Lung (tissue), 12 donors: ENCODE measurements around the gene NUDT1. TPM values are rescaled to one million over a fixed set of nuclear protein-coding genes. Genes with fewer than 3 reads are reported as not detected.
A peak's percentile ranks its signal among the peaks of the same experiment; 100 is the strongest.

Experiments used
- ATAC-seq: fragments of 200-7000 bp; cut with Tn5 transposase; one replicate; pipeline ENCODE4 v1.9.1; 2020; ENCODE audit warnings: moderate number of reproducible peaks; ENCODE audit not compliant: insufficient read depth, low FRiP score
- DNase-seq, 3 donors: peaks; one replicate each; pipeline ENCODE4 v3.0.0-alpha.2; 2013 to 2017
- H3K27ac ChIP-seq, 2 donors: one replicate each; pipeline ENCODE4 v1.5.1; 2013; ENCODE audit warnings: mild to moderate bottlenecking in 2 of 2, moderate library complexity in 2 of 2, control low read depth in 1 of 2, inconsistent platforms in 1 of 2, low read depth in 1 of 2, low read length in 1 of 2
- H3K27me3 ChIP-seq, 3 donors: one replicate each; pipeline ENCODE4 v1.5.1; 2013; ENCODE audit warnings: low read length in 2 of 3; ENCODE audit not compliant: control insufficient read depth in 3 of 3, insufficient read depth in 3 of 3
- H3K36me3 ChIP-seq, 4 donors: one replicate each; pipeline ENCODE4 v1.5.1; 2013; ENCODE audit warnings: low read length in 4 of 4, mild to moderate bottlenecking in 1 of 4, moderate library complexity in 1 of 4; ENCODE audit not compliant: control insufficient read depth in 4 of 4, insufficient read depth in 4 of 4
- H3K4me1 ChIP-seq, 5 donors: one replicate each; pipeline ENCODE4 v1.5.1; 2013; ENCODE audit warnings: low read length in 5 of 5, mild to moderate bottlenecking in 2 of 5, moderate library complexity in 1 of 5; ENCODE audit not compliant: control insufficient read depth in 5 of 5, insufficient read depth in 5 of 5
- H3K4me3 ChIP-seq: one replicate; pipeline ENCODE4 v1.5.1; 2013; ENCODE audit warnings: mild to moderate bottlenecking, control low read depth, moderate library complexity
- H3K9ac ChIP-seq, 2 donors: one replicate each; pipeline ENCODE4 v1.5.1; 2013; ENCODE audit warnings: low read length in 2 of 2, control low read depth in 1 of 2; ENCODE audit not compliant: insufficient read depth in 1 of 2
- H3K9me3 ChIP-seq, 4 donors: one replicate each; pipeline ENCODE4 v1.5.1; 2013; ENCODE audit warnings: low read length in 3 of 4, mild to moderate bottlenecking in 1 of 4, moderate library complexity in 1 of 4; ENCODE audit not compliant: control insufficient read depth in 4 of 4, insufficient read depth in 3 of 4
- WGBS, 2 donors: extraction: QIAGEN DNeasy Blood & Tissue Kit; methylation state at CpG; one replicate each; pipeline ENCODE4 v1.1.7; 2013; 5-methylcytosine and 5-hydroxymethylcytosine counted together
- polyA plus RNA-seq, 2 donors: library from polyadenylated mRNA; stranded (reverse); fragments of 200-250 nt; gene quantifications; one replicate each; pipeline ENCODE4 v1.2.1, GENCODE V29; 2013
- total RNA-seq, 2 donors: library from RNA; depleted of rRNA in 1 of 2; stranded (reverse); fragments of >200 nt in 1 of 2; gene quantifications; one replicate each; pipeline ENCODE4 v1.2.1, GENCODE V29; 2014 to 2021
- TF ChIP-seq, protein P1 (sequence below): IDR thresholded peaks from 2 replicates; pipeline ENCODE4 v1.5.1; 2012; ENCODE audit warnings: mild to moderate bottlenecking; ENCODE audit errors: control extremely low read depth, extremely low read depth
- donor health status: control.
- donor health status: control.
- donor health status: Bipolar disorder and iron deficiency.
- donor health status: healthy.
- donor health status: DM: yes; HTN: yes; CAD: no.

The NUDT1 gene
- total and polyA plus RNA-seq, 4 donors, result 9.3 to 24.7 (median 18.5) TPM

DNA sequence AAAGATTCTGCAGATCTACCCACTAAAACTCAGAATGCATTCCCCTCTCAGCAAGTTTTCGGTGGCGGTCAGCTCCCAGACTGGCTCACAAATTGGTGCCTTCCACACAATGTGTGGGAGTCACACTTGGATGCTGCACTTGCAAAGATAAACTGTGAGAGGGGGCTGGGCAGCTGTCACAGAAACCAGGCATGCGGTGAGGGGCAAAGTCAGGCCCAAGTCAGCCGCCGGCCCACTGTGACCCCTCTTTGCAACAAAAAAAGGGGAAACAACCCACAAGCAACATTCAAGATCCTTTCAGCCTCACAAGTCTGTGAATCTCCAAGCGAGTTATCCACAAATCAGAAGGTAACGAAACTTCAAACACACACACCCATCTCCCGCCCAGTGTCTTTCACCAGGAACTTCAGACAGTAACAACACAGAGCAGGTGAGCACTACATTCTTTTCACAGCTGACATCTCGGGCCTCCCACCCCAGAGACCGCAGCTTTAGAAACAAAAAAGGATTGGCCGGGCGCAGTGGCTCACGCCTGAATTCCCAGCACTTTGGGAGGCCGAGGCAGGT is 40.2 kb downstream of the NUDT1 start:
- no peak overlapping the region for H3K4me3 ChIP-seq
- H3K4me1 ChIP-seq, result peaks cover 0 to 30% (median 14%) of the 10 kb centered on the region in 5 donors
- H3K36me3 ChIP-seq, result peaks cover 0 to 2% (median 2%) of the 10 kb centered on the region in 4 donors
- TF ChIP-seq, protein P1, sequence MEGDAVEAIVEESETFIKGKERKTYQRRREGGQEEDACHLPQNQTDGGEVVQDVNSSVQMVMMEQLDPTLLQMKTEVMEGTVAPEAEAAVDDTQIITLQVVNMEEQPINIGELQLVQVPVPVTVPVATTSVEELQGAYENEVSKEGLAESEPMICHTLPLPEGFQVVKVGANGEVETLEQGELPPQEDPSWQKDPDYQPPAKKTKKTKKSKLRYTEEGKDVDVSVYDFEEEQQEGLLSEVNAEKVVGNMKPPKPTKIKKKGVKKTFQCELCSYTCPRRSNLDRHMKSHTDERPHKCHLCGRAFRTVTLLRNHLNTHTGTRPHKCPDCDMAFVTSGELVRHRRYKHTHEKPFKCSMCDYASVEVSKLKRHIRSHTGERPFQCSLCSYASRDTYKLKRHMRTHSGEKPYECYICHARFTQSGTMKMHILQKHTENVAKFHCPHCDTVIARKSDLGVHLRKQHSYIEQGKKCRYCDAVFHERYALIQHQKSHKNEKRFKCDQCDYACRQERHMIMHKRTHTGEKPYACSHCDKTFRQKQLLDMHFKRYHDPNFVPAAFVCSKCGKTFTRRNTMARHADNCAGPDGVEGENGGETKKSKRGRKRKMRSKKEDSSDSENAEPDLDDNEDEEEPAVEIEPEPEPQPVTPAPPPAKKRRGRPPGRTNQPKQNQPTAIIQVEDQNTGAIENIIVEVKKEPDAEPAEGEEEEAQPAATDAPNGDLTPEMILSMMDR, result no peak
- no peaks in the 10 kb centered on the region for H3K9me3 ChIP-seq
- ATAC-seq (peak; percentile 43), DNase-seq (peak in 1 of 3 donors; percentile 26)
- no peaks in the 10 kb centered on the region for H3K27me3 ChIP-seq
- WGBS, 2 donors, result 88 to 89% methylated on average over 14 of the region's 14 CpGs
- no peak overlapping the region for H3K9ac ChIP-seq
- no peak overlapping the region for H3K27ac ChIP-seq

DNA sequence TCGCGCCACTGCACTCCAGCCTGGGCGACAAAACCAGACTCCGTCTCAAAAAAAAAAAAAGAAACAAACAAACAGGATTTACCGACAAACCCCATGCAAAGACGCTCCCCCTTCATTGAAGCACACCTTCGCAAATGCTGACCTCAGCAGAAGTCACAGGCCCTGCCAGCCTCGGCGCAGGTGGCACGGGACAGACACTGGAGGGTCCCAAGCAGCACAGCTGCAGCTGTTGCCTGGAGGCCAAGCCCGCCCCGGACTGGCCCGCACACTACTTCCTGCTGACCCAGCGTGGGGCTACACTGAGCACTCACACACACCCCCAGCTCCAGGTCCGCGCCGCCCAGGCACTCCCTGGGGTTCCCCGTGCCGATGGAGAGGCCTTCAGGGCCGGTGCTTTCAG is 41.0 kb downstream of the NUDT1 start:
- Histone ChIP-seq H3K4me1 (peaks cover 0 to 30% (median 14%) of the 10 kb centered on the region in 5 donors), H3K9me3 (no peaks in the 10 kb centered on the region), H3K4me3 (no peak overlapping the region), H3K27me3 (no peaks in the 10 kb centered on the region), H3K9ac (no peak overlapping the region), H3K36me3 (peaks cover 0 to 2% (median 0%) of the 10 kb centered on the region in 4 donors), H3K27ac (no peak overlapping the region)
- ATAC-seq (no peak), DNase-seq (no peak)
- TF ChIP-seq, protein P1, result no peak
- WGBS, 2 donors, result 96% methylated on average over 20 of the region's 20 CpGs

DNA sequence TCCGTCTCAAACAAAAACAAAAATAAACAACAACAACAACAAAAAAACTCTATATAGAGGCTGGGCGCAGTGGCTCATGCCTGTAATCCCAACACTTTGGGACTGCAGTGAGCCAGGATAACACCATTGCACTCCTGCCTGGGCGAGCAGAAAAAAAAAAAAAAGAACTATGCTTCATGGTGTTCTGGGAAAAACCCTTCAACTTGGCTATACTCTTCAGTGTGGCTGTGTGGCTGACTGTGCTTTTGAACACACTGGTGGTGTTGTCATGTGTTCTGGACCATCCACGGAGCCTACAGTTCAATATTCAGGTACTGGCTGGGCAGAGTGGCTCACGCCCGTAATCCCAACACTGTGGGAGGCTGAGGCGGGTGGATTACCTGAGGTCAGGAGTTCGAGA is 45.7 kb downstream of the NUDT1 start:
- TF ChIP-seq, protein P1, result no peak
- WGBS, 2 donors, result 92 to 94% methylated on average over 8 of the region's 8 CpGs
- Histone ChIP-seq H3K9ac (no peak overlapping the region), H3K27me3 (no peaks in the 10 kb centered on the region), H3K9me3 (no peaks in the 10 kb centered on the region), H3K36me3 (peaks cover 0 to 3% (median under 1%) of the 10 kb centered on the region in 4 donors), H3K27ac (no peak overlapping the region), H3K4me3 (no peak overlapping the region), H3K4me1 (peaks cover 0 to 9% (median 0%) of the 10 kb centered on the region in 5 donors)
- no peak for ATAC-seq
- DNase-seq, result no peak

DNA sequence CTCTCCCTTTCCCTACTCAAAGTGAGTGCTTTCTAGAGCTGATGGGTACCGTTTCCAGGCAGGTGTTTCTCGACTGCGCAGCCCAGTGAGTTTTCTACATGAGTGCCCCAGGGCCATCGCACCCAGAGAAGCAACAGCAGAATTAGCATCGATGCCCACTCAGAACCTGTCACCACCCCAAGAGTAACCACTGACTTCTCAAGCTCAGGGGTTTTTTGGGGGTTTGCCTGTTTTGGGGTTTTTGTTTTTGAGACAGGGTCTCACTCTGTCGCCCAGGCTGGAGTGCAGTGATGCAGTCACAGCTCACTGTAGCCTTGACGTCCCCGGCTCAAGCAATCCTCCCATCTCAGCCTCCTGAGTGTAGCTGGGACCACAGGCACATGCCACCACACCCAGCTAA is 46.5 kb downstream of the NUDT1 start:
- WGBS, 2 donors, result 95 to 98% methylated on average over 8 of the region's 8 CpGs
- DNase-seq, result no peak
- no peaks in the 10 kb centered on the region for H3K27me3 ChIP-seq
- TF ChIP-seq, protein P1, result no peak
- peaks cover 0 to 3% (median under 1%) of the 10 kb centered on the region in 4 donors for H3K36me3 ChIP-seq
- ATAC-seq, result no peak
- H3K27ac ChIP-seq, result no peak overlapping the region
- peaks cover 0 to 9% (median 0%) of the 10 kb centered on the region in 5 donors for H3K4me1 ChIP-seq
- no peak overlapping the region for H3K9ac ChIP-seq
- no peak overlapping the region for H3K4me3 ChIP-seq
- no peaks in the 10 kb centered on the region for H3K9me3 ChIP-seq
